Heart left ventricle (tissue), 13 donors: ENCODE data around the gene TAOK1.

ENCODE experiments used
- POLR2A ChIP-seq, 2 donors: fragments of 450-650 bp; IDR thresholded peaks; one replicate each; pipeline ENCODE4 v1.6.1; 2017; ENCODE audit warnings: antibody characterized with exemption in 2 of 2, mild to moderate bottlenecking in 2 of 2, moderate library complexity in 2 of 2
- TF ChIP-seq, protein P1 (sequence below), 12 donors: fragments of 200-600 bp; sonication (generic) in 4 of 12; IDR thresholded peaks; one replicate each; pipeline versions ENCODE4 v1.5.0 to v1.8.0; 2018 to 2022; ENCODE audit warnings: antibody characterized with exemption in 12 of 12, mild to moderate bottlenecking in 5 of 12
- donor health status: ischemic (EF 13 %, LVEDD 7.1; RV severe dilation, severe dysfunction).
- donor health status: DM: no; HTN: yes; CAD: no.
- donor health status: DM: no; HTN: no; CAD: no.
- donor health status: ischemic (EF 25% LVEDD 6.9; RV normal size, moderate dysfunction).
- donor health status: ischemic (EF 25% LVEDD 5.7; RV mildly dilated, moderate dysfunction).
- donor health status: ischemic (EF 35%, LVEDD 5.7; RV mildly dilated, moderate dysfunction).
- donor health status: nonischemic (EF 11% LVEDD 7.7; RV severe dilation, severe dysfunction).
- donor health status: DM: yes; HTN: yes; CAD: no.
- donor health status: PGD.
- donor health status: ischemic (EF 29% LVEDD 5.4; RV normal size, mild dysfunction).
- donor health status: nonischemic (EF 23%, LVEDD 6.1; RV moderate dilation, normal function).

GRCh38 chr17:29594519-29595090 is 204.4 kb downstream of the TAOK1 start:
- TF ChIP-seq, protein P1, sequence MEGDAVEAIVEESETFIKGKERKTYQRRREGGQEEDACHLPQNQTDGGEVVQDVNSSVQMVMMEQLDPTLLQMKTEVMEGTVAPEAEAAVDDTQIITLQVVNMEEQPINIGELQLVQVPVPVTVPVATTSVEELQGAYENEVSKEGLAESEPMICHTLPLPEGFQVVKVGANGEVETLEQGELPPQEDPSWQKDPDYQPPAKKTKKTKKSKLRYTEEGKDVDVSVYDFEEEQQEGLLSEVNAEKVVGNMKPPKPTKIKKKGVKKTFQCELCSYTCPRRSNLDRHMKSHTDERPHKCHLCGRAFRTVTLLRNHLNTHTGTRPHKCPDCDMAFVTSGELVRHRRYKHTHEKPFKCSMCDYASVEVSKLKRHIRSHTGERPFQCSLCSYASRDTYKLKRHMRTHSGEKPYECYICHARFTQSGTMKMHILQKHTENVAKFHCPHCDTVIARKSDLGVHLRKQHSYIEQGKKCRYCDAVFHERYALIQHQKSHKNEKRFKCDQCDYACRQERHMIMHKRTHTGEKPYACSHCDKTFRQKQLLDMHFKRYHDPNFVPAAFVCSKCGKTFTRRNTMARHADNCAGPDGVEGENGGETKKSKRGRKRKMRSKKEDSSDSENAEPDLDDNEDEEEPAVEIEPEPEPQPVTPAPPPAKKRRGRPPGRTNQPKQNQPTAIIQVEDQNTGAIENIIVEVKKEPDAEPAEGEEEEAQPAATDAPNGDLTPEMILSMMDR (IDR thresholded peaks at IDR 0.05) = no peak
- TF ChIP-seq POLR2A (IDR thresholded peaks at IDR 0.05) = no peak
